Aorta (tissue), 5 donors: Measurements from ENCODE around the gene PIK3R5. TPM values are rescaled to one million over a fixed set of nuclear protein-coding genes. Genes with fewer than 3 reads are reported as not detected.

Experiments used
- ATAC-seq: fragments of 200-7000 bp; cut with Tn5 transposase; one replicate; pipeline ENCODE4 v1.9.1; 2022; ENCODE audit warnings: moderate library complexity; ENCODE audit not compliant: low FRiP score
- DNase-seq, 2 donors: peaks; one replicate each; pipeline ENCODE4 v3.0.0-alpha.2; 2020
- H3K27ac ChIP-seq, 2 donors: one replicate each; pipeline ENCODE4 v1.5.1; 2013; ENCODE audit warnings: low read length in 2 of 2, mild to moderate bottlenecking in 2 of 2, moderate library complexity in 2 of 2, control low read depth in 1 of 2, inconsistent platforms in 1 of 2, low read depth in 1 of 2
- H3K27me3 ChIP-seq, 2 donors: one replicate each; pipeline ENCODE4 v1.6.1; 2013; ENCODE audit warnings: control low read depth in 1 of 2, low read length in 1 of 2, mild to moderate bottlenecking in 1 of 2, moderate library complexity in 1 of 2; ENCODE audit not compliant: insufficient read depth in 2 of 2, control insufficient read depth in 1 of 2
- H3K36me3 ChIP-seq, 2 donors: one replicate each; pipeline ENCODE4 v1.6.1; 2013; ENCODE audit warnings: control low read depth in 1 of 2, low read length in 1 of 2, mild to moderate bottlenecking in 1 of 2; ENCODE audit not compliant: insufficient read depth in 2 of 2, control insufficient read depth in 1 of 2
- H3K4me1 ChIP-seq, 2 donors: one replicate each; pipeline ENCODE4 v1.6.1; 2013; ENCODE audit warnings: low read length in 2 of 2, control low read depth in 1 of 2, mild to moderate bottlenecking in 1 of 2, moderate library complexity in 1 of 2; ENCODE audit not compliant: insufficient read depth in 2 of 2, control insufficient read depth in 1 of 2
- H3K4me3 ChIP-seq, 2 donors: one replicate each; pipeline ENCODE4 v1.5.1; 2013; ENCODE audit warnings: low read length in 2 of 2, control low read depth in 1 of 2, mild to moderate bottlenecking in 1 of 2
- H3K9me3 ChIP-seq: one replicate; pipeline ENCODE4 v1.6.1; 2013; ENCODE audit warnings: mild to moderate bottlenecking, low read length; ENCODE audit not compliant: control insufficient read depth
- WGBS, 2 donors: extraction: QIAGEN DNeasy Blood & Tissue Kit; methylation state at CpG; one replicate each; pipeline ENCODE4 v1.1.7; 2013; 5-methylcytosine and 5-hydroxymethylcytosine counted together
- intact Hi-C, 2 donors: fragments of 100-400 bp; cut with DNase I; formaldehyde crosslinking; loops; one replicate each; pipeline versions ENCODE4 v1.14.2 to v1.15.0; 2022
- long read RNA-seq, 2 donors: library from polyadenylated mRNA; unstranded; transcript quantifications; one replicate each; pipeline ENCODE4 v2.0.0, GENCODE V29; 2020 to 2021
- polyA plus RNA-seq, 2 donors: library from polyadenylated mRNA; stranded (reverse); fragments of 200-250 nt; gene quantifications; one replicate each; pipeline ENCODE4 v1.2.3, GENCODE V29; 2013
- total RNA-seq, 2 donors: library from RNA; stranded (reverse); fragmentation: NEBNext Ultra II Directional; extraction: Animal tissue kit (Norgen Biotek cat#: 25700); gene quantifications; one replicate each; pipeline ENCODE4 v1.2.1, GENCODE V29; 2021
- donor health status: healthy with polysubstance abuse.
- donor health status: Bipolar disorder and iron deficiency.
- donor health status: DM: no; HTN: no; CAD: no.
- donor health status: DM: no; HTN: no; CAD: no.
- donor health status: DM: yes; HTN: yes; CAD: no.

PIK3R5 gene
- total RNA-seq (10 to 100 TPM; 18.4 to 18.5 TPM), polyA plus RNA-seq (1 to 10 TPM; 1.4 to 8.4 TPM)
- long read RNA-seq, donor 1, partial matches to known transcripts: 0 of 34 reads
- long read RNA-seq, donor 1, other reads (novel, unspliced or antisense): 33 of 34 reads
- long read RNA-seq, donor 2, partial matches to known transcripts: 4 of 15 reads
- long read RNA-seq, donor 2, other reads (novel, unspliced or antisense): 8 of 15 reads

GRCh38 chr17:8965394-8966168, at the start of gene PIK3R5:
PIK3R5 (minus strand) TSS chr17:8965707; CDS start chr17:8911494, 54,213 bp downstream.
- WGBS, 2 donors: 2 to 4% methylated on average over 70 to 72 of the region's 72 CpGs
- H3K27ac ChIP-seq: no peak within 1 kb of the TSS
- intact Hi-C loops: no loop called here

GRCh38 chr17:9011001-9011400, 45.5 kb upstream of the PIK3R5 start:
- no peaks in the 10 kb centered on the region for H3K27me3 ChIP-seq
- peak in 1 of 2 donors; percentile 14 for DNase-seq
- whole genome bisulfite sequencing, 2 donors: 97% methylated on average over 7 of the region's 7 CpGs

More at GRCh38 chr17:8965394-8966168, at the start of gene PIK3R5:
- Histone ChIP-seq H3K9me3 (no peaks in the 10 kb centered on the region), H3K36me3 (no peaks in the 10 kb centered on the region), H3K27me3 (no peaks in the 10 kb centered on the region), H3K4me3 (peak within 1 kb of the TSS in 1 of 2 donors; percentile 2), H3K4me1 (no peaks in the 10 kb centered on the region)
- ATAC-seq (peak; percentile 75), DNase-seq (peak; percentile 79 to 86)

GRCh38 chr17:9009737-9010136, 44.2 kb upstream of the PIK3R5 start:
- H3K4me1 ChIP-seq: no peaks in the 10 kb centered on the region
- no peak overlapping the region for H3K4me3 ChIP-seq
- no peaks in the 10 kb centered on the region for H3K36me3 ChIP-seq
- intact Hi-C loops: no loop called here
- no peak for DNase-seq
- ATAC-seq: no peak
- no peaks in the 10 kb centered on the region for H3K27me3 ChIP-seq
- no peaks in the 10 kb centered on the region for H3K9me3 ChIP-seq
- WGBS, 2 donors: 72 to 79% methylated on average over 6 of the region's 6 CpGs
- no peak overlapping the region for H3K27ac ChIP-seq

More at GRCh38 chr17:9011001-9011400, 45.5 kb upstream of the PIK3R5 start:
- no peaks in the 10 kb centered on the region for H3K36me3 ChIP-seq
- intact Hi-C loops: no loop called here
- no peaks in the 10 kb centered on the region for H3K9me3 ChIP-seq
- no peak overlapping the region for H3K4me3 ChIP-seq
- ATAC-seq: no peak
- no peaks in the 10 kb centered on the region for H3K4me1 ChIP-seq
- no peak overlapping the region for H3K27ac ChIP-seq

- Histone ChIP-seq H3K9me3 (no peaks in the 10 kb centered on the region), H3K36me3 (no peaks in the 10 kb centered on the region), H3K27me3 (no peaks in the 10 kb centered on the region), H3K27ac (no peak overlapping the region), H3K4me1 (no peaks in the 10 kb centered on the region), H3K4me3 (no peak overlapping the region)
- DNase-seq: no peak
- ATAC-seq: no peak
- intact Hi-C loops: no loop called here
- 96 to 98% methylated on average over 4 of the region's 4 CpGs for WGBS, 2 donors
Measured at GRCh38 chr17:9009096-9009495, 43.6 kb upstream of the PIK3R5 start.

GRCh38 chr17:9007052-9007714, 41.7 kb upstream of the PIK3R5 start:
- H3K27ac ChIP-seq: no peak overlapping the region
- intact Hi-C loops: no loop called here
- no peaks in the 10 kb centered on the region for H3K9me3 ChIP-seq
- no peaks in the 10 kb centered on the region for H3K36me3 ChIP-seq
- no peaks in the 10 kb centered on the region for H3K4me1 ChIP-seq
- no peaks in the 10 kb centered on the region for H3K27me3 ChIP-seq
- WGBS, 2 donors: 98 to 99% methylated on average over 2 of the region's 2 CpGs
- no peak for ATAC-seq
- H3K4me3 ChIP-seq: no peak overlapping the region
- DNase-seq: no peak

GRCh38 chr17:9006175-9006767, 40.8 kb upstream of the PIK3R5 start:
- ATAC-seq (no peak), DNase-seq (no peak)
- no peaks in the 10 kb centered on the region for H3K9me3 ChIP-seq
- H3K27ac ChIP-seq: no peak overlapping the region
- no peaks in the 10 kb centered on the region for H3K27me3 ChIP-seq
- no peak overlapping the region for H3K4me3 ChIP-seq
- WGBS, 2 donors: 93 to 94% methylated on average over 7 of the region's 7 CpGs
- no peaks in the 10 kb centered on the region for H3K4me1 ChIP-seq
- intact Hi-C loops: no loop called here
- H3K36me3 ChIP-seq: no peaks in the 10 kb centered on the region

GRCh38 chr17:9004961-9005285, 39.4 kb upstream of the PIK3R5 start:
- ATAC-seq: no peak

GRCh38 chr17:9004132-9004960, 38.8 kb upstream of the PIK3R5 start:
- Histone ChIP-seq H3K27ac (no peak overlapping the region), H3K4me1 (no peaks in the 10 kb centered on the region), H3K36me3 (no peaks in the 10 kb centered on the region), H3K9me3 (no peaks in the 10 kb centered on the region), H3K4me3 (peak overlapping the region in 1 of 2 donors; percentile 64), H3K27me3 (no peaks in the 10 kb centered on the region)
- intact Hi-C loops: loop anchor here in 1 of 2 donors (5.0 kb wide), 1 partner anchor 173 kb away; no protein-coding TSS in a partner anchor
- ATAC-seq: peak; percentile 38
- WGBS, 2 donors: 45 to 47% methylated on average over 55 to 58 of the region's 58 CpGs
- DNase-seq: no peak

More at GRCh38 chr17:9004961-9005285, 39.4 kb upstream of the PIK3R5 start:
- no peak for DNase-seq
- WGBS, 2 donors: 92 to 93% methylated on average over 6 of the region's 6 CpGs
- Histone ChIP-seq H3K36me3 (no peaks in the 10 kb centered on the region), H3K4me1 (no peaks in the 10 kb centered on the region), H3K27me3 (no peaks in the 10 kb centered on the region), H3K9me3 (no peaks in the 10 kb centered on the region), H3K27ac (no peak overlapping the region), H3K4me3 (no peak overlapping the region)
- intact Hi-C loops: loop anchor here in 1 of 2 donors (5.0 kb wide), 1 partner anchor 172 kb away; no protein-coding TSS in a partner anchor
